Thyroid gland (tissue), 4 donors: ENCODE data around the gene NAT10.

Source experiments
- CTCF ChIP-seq, 6 experiments: fragments of 200-600 bp in 3 of 6; fragments of 450-650 bp in 3 of 6; sonication (generic) in 3 of 6; IDR thresholded peaks; one replicate each; pipeline ENCODE4 v1.5.1; 2016 to 2019; ENCODE audit warnings: antibody characterized with exemption in 6 of 6, mild to moderate bottlenecking in 2 of 6, inconsistent platforms in 1 of 6, moderate library complexity in 1 of 6
- POLR2A ChIP-seq, 2 donors: fragments of 450-650 bp; IDR thresholded peaks; one replicate each; pipeline ENCODE4 v1.6.1; 2017; ENCODE audit warnings: antibody characterized with exemption in 2 of 2, mild to moderate bottlenecking in 2 of 2, moderate library complexity in 1 of 2

GRCh38 chr11:34155057-34155756, 49.8 kb downstream of the NAT10 start:
- TF ChIP-seq CTCF (IDR thresholded peaks at IDR 0.05) (no peak), POLR2A (IDR thresholded peaks at IDR 0.05) (no peak)
